C1 segment of cervical spinal cord (tissue), 14 donors: ENCODE data around the gene ERICH4.
"Not testable (repeated sequence)": the region's sequence is repeated elsewhere in the genome, so short reads cannot be mapped to it uniquely, and the experiment has no call there.

ENCODE experiments used
- DNase-seq, 14 donors: peaks; one replicate each; lab custom pipeline; 2025; lab: John Stamatoyannopoulos, UW

Gene ERICH4

DNA sequence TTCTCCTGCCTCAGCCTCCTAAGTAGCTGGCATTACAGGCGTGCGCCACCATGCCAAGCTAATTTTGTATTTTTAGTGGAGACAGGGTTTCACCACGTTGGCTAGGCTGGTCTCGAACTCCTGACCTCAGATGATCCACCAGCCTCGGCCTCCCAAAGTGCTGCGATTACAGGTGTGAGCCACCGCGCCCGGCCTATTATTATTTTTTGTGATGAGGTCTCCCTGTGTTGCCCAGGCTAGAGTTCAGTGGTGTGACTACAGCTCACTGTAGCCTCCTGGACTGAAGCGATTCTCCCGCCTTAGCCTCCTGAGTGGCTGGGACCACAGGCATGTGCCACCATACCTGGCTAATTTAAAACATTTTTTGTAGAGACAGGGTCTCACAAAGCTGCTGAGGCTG lies 7.6 kb upstream of the ERICH4 start:
- not testable (repeated sequence) for DNase-seq

DNA sequence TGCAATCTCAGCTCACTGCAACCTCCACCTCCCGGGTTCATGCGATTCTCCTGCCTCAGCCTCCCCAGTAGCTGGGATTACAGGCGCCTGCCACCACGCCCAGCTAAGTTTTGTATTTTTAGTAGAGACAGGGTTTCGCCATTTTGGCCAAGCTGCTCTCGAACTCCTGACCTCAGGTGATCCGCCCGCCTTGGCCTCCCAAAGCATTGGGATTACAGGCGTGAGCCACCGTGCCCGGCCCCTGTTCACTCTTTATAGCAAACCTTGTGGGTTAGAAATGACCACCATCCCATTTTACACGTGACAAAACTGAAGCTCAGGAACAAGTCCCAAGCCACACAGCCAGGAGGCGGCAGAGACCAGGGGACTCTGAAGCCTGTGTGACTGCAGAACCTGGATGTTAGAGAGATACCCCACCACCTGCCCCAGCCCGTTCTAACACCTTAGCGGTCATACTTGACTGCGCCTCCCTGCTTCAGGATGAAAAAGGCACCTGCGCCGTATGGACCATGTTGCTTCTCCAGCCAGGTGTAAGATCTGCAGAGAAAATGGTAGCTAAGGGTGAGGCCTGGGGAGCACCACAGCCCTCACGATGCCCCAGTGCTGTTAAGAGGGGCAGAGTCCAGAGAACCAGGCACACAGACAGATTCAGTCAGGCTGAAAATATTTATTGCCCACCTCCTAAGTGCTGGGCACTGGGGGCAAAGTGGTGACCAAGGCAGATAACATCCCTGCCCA lies 6.9 kb upstream of the ERICH4 start:
- no peak for DNase-seq

DNA sequence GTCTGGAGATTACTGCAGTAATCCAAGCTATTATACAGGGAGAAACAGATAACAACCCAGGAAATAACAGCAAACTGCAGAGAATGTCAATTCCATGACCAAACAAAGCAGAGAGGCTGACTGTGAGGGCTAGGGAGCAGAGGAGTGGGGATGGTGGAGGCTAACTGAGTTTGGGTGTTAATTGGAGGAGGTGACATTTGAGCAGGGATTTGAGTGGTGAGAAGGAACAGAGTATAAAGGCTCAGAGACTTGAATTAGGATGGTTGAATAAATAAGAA lies 6.3 kb upstream of the ERICH4 start:
- DNase-seq, result no peak

DNA sequence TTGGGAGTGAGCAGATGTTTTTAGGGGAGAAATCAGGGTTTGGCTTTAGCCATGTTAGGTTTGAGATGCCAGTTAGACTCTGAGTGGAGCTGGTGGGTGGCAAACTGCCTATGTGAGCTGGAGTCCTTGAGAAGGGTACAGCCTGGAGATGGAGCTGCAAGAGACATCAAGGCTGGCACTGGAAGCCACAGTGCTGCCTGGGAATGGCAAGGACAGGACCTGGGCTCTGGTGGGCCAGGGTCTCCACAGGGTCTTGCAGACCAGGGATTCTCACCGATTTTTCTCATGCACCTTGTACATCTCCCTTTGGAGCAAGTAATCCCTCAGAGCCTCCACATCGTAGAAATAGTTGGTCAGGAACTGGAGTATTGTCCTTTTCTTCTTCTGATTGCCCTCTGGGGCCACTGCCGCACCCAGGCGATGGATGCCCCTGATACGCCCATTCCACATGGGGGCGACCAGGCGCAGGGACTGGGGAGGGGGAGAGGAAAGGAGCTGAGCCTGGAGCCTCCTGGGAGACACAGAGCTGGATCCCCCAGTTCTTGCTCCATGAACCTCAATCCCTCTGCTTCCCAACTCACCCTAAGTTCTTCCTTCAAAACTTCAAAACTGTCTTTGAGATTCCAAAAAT lies 4.9 kb upstream of the ERICH4 start:
- DNase-seq, result no peak

GRCh38 chr19:41439441-41440222 lies 3.3 kb upstream of the ERICH4 start, which contains the start of gene DMAC2:
Gene DMAC2 (minus strand): TSS chr19:41439912. CDS start chr19:41439899, 13 bp downstream.
- DNase-seq, result peak; percentile 72 to 99 (median 95)

DNA sequence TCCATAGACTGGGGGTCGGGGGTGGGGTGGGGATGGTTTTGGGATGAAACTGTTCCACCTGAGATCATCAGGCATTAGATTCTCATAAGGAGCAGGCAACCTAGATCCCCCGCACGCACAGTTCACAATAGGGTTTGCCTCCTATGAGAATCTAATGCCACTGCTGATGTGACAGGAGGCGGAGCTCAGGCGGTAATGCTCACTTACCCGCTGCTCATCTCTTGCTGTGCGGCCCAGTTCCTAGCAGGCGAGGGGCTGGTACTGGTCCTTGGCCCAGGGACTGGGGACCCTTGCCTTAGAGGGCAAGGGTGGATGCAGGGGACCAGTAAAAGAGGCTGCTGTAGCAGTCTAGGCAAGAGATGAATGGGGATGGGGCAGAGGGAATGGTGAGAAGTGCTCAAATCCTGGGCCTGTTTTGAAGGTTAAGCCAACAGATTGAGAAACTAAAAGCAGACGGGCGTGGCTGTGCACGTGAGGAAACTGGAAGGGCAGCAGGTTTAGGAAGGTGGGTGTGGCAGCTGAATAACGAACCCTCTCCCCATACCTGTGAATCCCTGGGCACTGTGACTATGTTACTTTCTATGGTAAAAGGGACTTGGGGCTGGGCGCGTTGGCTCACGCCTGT lies 1.5 kb upstream of the ERICH4 start:
- no peak for DNase-seq

DNA sequence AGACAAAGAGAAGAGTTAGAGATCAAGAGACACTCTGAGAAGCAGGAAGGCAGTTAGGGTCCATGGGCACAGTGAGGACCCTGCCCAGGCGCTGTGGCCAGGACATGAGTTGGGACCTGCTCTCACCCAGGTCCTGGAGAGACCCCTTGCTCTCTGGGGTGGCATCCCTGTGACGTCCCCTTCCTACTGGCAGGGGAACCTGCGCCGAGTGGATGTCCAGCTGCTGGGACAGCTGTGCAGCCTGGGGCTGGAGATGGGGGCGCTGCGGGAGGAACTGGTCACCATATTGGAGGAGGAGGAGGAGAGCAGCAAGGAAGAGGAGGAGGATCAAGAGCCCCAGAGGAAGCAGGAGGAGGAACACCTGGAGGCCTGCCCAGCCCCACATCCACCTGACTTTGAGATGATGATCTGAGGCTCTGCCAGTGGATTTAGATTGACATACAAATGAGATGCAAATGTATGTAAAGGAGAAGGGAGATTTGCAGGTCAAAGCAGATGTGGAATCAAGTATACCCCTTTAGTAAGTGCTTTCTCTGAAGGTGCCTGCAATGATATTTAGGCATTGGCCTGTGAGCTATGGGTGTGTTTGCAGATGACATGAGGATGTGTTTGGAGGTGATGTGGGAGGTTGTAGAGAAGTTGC lies 978 bp downstream of the ERICH4 start:
- no peak for DNase-seq

DNA sequence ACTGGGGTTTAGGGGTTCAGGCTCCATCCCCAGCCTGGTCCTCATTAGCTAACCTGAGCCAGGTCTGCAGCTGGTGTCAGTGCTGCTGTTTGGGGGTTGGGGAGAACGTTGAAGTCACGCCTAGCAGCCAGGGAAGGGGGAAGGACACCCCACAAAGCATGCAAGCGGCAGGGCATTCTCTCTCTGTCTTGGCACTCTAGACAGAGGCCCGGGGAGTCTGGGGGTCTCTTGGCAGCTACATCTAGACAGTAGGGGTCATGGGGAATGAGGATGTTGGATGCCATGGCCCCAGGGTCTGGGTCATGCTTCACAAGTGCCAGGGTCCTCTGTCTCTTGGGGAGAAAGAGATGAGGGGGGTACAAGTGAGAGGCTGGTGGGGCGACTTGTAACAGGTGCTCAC lies 2.6 kb downstream of the ERICH4 start:
- DNase-seq, result no peak

GRCh38 chr19:41447732-41448332 lies 4.9 kb downstream of the ERICH4 start:
- no peak for DNase-seq

DNA sequence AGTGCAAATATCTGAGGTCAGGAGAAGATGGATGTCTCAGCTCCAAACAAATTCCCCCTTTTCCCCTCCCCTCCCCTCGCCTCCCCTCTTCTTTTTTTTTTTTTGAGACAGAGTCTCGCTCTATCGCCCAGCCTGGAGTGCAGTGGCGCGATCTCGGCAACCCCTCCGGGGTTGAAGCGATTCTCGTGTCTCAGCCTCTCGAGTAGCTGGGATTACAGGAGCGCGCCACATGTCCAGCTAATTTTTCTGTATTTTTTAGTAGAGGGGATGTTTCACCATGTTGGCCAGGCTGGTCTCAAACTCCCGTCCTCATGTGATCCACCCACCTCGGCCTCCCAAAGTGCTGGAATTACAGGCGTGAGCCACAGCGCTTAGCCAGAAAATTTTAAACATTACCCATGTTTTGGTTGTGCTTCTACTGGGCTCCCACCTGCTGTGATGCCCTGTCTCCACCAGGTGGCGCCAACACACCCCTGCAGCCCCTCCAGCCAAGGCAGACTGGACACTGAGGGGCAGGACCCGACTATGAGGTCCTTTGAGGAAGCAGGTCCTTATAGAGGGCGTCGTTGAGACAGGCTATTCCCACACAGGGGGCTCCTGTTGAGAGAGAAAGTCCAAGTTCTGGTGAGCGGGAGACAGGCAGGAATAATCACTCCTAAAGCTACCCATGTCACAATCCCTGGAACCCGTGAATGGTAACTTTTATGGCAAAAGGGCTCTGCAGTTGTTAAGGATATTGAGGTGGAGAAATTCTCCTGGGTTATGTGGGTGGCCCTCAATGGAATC lies 6.3 kb downstream of the ERICH4 start:
- DNase-seq, result peak in 13 of 14 donors; percentile 15 to 71 (median 48)

- DNase-seq, result no peak
Measured at GRCh38 chr19:41449865-41450178, 6.9 kb downstream of the ERICH4 start.

GRCh38 chr19:41452584-41453275 lies 9.8 kb downstream of the ERICH4 start:
- no peak for DNase-seq

GRCh38 chr19:41455936-41456335 lies 13.0 kb downstream of the ERICH4 start:
- no peak for DNase-seq

DNA sequence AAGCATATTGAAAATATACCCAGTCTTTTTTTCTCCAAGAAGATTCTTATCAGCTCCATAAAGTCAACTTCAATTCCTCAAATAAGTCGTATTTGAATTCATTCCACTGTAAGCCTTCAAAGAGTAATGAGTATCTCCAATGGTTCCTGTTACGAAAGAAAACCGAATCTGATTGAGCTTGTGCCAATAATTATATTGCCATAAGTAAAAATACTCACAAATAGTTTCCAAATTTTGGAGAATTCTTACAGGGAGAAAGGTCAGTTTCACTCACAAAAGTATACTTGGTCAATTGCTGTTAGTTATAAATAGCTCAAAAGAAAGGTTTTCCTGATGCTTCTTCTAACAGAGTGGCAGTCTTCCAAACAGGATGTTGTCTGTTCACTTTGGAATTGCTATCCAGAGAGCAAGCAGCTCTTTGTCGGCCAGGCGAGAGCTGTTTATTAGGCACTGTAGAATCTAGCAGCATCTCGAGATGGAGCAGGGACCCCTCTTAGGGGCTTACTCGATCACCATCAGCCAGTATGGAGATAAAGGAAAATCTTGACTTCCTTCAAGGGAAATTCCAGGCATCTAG lies 13.5 kb downstream of the ERICH4 start:
- DNase-seq, result no peak

- no peak for DNase-seq
Measured at GRCh38 chr19:41457241-41457640, 14.3 kb downstream of the ERICH4 start.

DNA sequence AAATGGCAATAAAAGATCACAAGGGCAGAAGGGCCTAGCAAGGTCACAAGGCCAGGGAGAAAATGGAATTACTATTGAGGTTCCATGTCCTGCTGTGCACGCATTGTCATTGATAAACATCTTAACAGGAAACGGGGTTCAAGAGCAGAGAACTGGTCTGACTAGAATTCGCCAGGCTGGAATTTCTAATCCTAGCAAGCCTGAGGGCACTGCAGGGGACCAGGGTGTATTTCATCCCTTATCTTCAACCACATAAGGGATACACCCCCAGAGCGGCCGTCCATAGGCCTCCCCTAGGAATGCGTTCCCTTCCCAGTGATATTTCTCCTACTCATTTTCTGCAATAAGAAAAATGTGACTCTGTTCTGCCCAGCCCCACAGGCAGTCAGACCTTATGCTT lies 19.5 kb downstream of the ERICH4 start:
- no peak for DNase-seq

DNA sequence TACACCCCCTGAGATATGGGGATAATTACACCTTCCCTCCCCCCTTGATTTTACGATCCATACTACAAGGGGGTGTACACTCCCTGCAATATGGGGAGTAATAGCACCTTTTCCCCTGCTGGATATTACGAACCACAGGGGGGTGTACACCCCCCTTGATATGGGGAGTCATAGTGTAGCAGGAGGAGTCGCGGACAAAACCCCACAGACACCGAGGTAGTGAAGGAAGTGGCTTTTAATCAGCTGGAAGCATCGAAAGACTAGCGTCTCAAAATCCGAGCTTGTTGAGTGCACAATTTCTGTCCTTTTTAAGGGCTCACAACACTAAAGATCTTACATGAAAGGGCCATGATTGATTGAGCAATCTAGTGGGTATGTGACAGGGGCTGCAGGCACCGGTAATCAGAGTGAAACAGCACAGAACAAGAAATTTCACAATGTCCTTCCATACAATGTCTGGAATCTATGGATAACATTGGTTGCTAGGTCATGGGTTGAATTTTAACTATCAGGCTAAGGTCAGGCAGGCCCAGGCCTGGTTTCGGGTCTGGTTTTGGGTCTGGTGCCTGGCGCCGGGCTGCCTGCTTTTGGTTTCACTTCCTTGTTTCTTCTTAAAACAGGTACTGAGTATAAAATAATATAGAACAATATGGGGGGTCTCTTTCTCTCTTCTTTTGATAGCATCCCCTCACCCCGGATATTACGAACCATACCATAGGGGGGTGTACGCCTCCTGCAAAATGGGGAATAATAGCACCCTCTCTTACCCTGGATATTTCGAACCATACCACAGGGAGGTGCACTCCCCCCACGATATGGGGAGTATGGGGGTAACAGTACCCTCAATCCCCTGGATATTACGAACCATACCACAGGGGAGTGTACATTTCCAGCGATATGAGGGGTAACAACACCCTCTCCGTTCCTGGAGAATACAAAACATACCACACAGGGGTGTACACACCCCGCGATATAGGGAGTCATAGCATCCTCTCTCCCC lies 20.6 kb downstream of the ERICH4 start:
- not testable (repeated sequence) for DNase-seq

DNA sequence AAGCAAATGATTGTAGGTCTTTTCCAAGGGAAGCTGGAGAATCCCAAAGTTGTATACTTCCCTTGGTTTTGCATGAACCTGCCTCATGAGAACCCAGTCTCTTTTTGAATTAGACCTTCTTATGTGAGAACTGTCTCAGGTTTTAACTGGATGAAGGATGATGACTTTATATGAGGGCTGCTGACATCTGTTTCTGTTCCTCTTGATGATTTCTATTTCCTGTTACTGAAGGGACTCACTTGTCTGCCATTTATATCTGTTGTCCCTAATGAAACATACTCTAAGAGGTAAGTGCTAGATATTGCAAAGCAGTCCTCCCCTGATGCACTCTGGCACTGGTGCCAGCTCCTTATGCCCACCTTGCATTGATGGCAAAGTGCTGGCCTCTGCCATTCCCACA lies 33.6 kb downstream of the ERICH4 start:
- DNase-seq, result no peak

GRCh38 chr19:41478171-41478570 lies 35.2 kb downstream of the ERICH4 start:
- no peak for DNase-seq
